SK-N-SH treated with all-trans-retinoic acid at 6 μM for 48 hours (cell line): Measurements from ENCODE around the gene CFAP299.

Source experiments
- ATAC-seq: fragments of 200-7000 bp; cut with Tn5 transposase; 3 replicates; pipeline ENCODE4 v1.9.1; 2020; ENCODE audit warnings: mild to moderate bottlenecking, moderate library complexity
- ARNTL ChIP-seq: fragments of 450-650 bp; formaldehyde crosslinking; IDR thresholded peaks from 2 replicates; pipeline ENCODE4 v1.5.0; 2020; ENCODE audit warnings: low read depth, mild to moderate bottlenecking, moderate library complexity, borderline replicate concordance
- BACH2 ChIP-seq: fragments of 250-450 bp; sonication (Bioruptor Pico); IDR thresholded peaks from 2 replicates; pipeline ENCODE4 v1.9.0; 2021; ENCODE audit warnings: mild to moderate bottlenecking, borderline replicate concordance
- ESRRG ChIP-seq: fragments of 250-450 bp; sonication (Bioruptor Pico); IDR thresholded peaks from 2 replicates; pipeline ENCODE4 v1.6.1; 2021; ENCODE audit warnings: mild to moderate bottlenecking
- GLIS3 ChIP-seq: fragments of 250-450 bp; sonication (Bioruptor Pico); IDR thresholded peaks from 2 replicates; pipeline ENCODE4 v1.5.0; 2020; ENCODE audit warnings: mild to moderate bottlenecking, moderate library complexity
- OSR1 ChIP-seq: fragments of 250-450 bp; sonication (Bioruptor Pico); IDR thresholded peaks from 2 replicates; pipeline ENCODE4 v1.8.0; 2022; ENCODE audit warnings: moderate library complexity, mild to moderate bottlenecking, inconsistent platforms
- PPARA ChIP-seq: fragments of 250-450 bp; sonication (Bioruptor Pico); IDR thresholded peaks from 2 replicates; pipeline ENCODE4 v1.5.0; 2020; ENCODE audit warnings: mild to moderate bottlenecking, borderline replicate concordance
- RARB ChIP-seq: fragments of 250-450 bp; sonication (Bioruptor Pico); IDR thresholded peaks from 2 replicates; pipeline ENCODE4 v1.8.0; 2021; ENCODE audit warnings: mild to moderate bottlenecking, moderate library complexity
- SNAI2 ChIP-seq: fragments of 250-450 bp; sonication (Bioruptor Pico); IDR thresholded peaks from 2 replicates; pipeline ENCODE4 v1.5.0; 2020; ENCODE audit warnings: mild to moderate bottlenecking, moderate library complexity
- TCF4 ChIP-seq: fragments of 250-450 bp; sonication (Bioruptor Pico); IDR thresholded peaks from 2 replicates; pipeline ENCODE4 v1.8.0; 2021; ENCODE audit warnings: mild to moderate bottlenecking, moderate library complexity, borderline replicate concordance
- TOX ChIP-seq: fragments of 250-450 bp; sonication (Bioruptor Pico); IDR thresholded peaks from 2 replicates; pipeline ENCODE4 v1.8.0; 2021; ENCODE audit warnings: mild to moderate bottlenecking, moderate library complexity, borderline replicate concordance
- ZC3H10 ChIP-seq: fragments of 250-450 bp; sonication (Bioruptor Pico); IDR thresholded peaks from 2 replicates; pipeline ENCODE4 v1.5.1; 2021; ENCODE audit warnings: mild to moderate bottlenecking, moderate library complexity
- ZFP3 ChIP-seq: fragments of 250-450 bp; sonication (Bioruptor Pico); IDR thresholded peaks from 2 replicates; pipeline ENCODE4 v1.5.0; 2020; ENCODE audit warnings: mild to moderate bottlenecking, moderate library complexity
- ZFP30 ChIP-seq: fragments of 450-650 bp; formaldehyde crosslinking; IDR thresholded peaks from 2 replicates; pipeline ENCODE4 v1.5.0; 2022; ENCODE audit warnings: mild to moderate bottlenecking, moderate library complexity
- ZNF565 ChIP-seq: fragments of 450-650 bp; formaldehyde crosslinking; conservative IDR thresholded peaks from 2 replicates; pipeline ENCODE4 v1.5.0; 2020; ENCODE audit warnings: low read depth, mild to moderate bottlenecking, moderate library complexity
- ZNF70 ChIP-seq: fragments of 450-650 bp; formaldehyde crosslinking; IDR thresholded peaks from 2 replicates; pipeline ENCODE4 v1.5.0; 2020; ENCODE audit warnings: mild to moderate bottlenecking, moderate library complexity
- ZNF8 ChIP-seq: fragments of 450-650 bp; formaldehyde crosslinking; IDR thresholded peaks from 2 replicates; pipeline ENCODE4 v1.5.0; 2020; ENCODE audit warnings: mild to moderate bottlenecking, moderate library complexity
- TF ChIP-seq, protein P1 (sequence below): fragments of 250-450 bp; sonication (Bioruptor Pico); IDR thresholded peaks from 2 replicates; pipeline ENCODE4 v1.8.0; 2021; ENCODE audit warnings: low read depth, mild to moderate bottlenecking, moderate library complexity, borderline replicate concordance
- TF ChIP-seq, protein P2 (sequence below): fragments of 250-450 bp; sonication (Bioruptor Pico); IDR thresholded peaks from 2 replicates; pipeline ENCODE4 v1.5.0; 2020; ENCODE audit warnings: mild to moderate bottlenecking, moderate library complexity
- TF ChIP-seq, protein P3 (sequence below): fragments of 250-450 bp; sonication (Bioruptor Pico); IDR thresholded peaks from 2 replicates; pipeline ENCODE4 v1.8.0; 2020; ENCODE audit warnings: mild to moderate bottlenecking, moderate library complexity, borderline replicate concordance
- TF ChIP-seq, protein P4 (sequence below): fragments of 250-450 bp; sonication (Bioruptor Pico); IDR thresholded peaks from 2 replicates; pipeline ENCODE4 v1.5.1; 2020; ENCODE audit warnings: low read depth, mild to moderate bottlenecking, moderate library complexity
- TF ChIP-seq, protein P5 (sequence below): fragments of 250-450 bp; sonication (Bioruptor Pico); IDR thresholded peaks from 2 replicates; pipeline ENCODE4 v1.5.1; 2021; ENCODE audit warnings: mild to moderate bottlenecking, moderate library complexity

Gene CFAP299

DNA sequence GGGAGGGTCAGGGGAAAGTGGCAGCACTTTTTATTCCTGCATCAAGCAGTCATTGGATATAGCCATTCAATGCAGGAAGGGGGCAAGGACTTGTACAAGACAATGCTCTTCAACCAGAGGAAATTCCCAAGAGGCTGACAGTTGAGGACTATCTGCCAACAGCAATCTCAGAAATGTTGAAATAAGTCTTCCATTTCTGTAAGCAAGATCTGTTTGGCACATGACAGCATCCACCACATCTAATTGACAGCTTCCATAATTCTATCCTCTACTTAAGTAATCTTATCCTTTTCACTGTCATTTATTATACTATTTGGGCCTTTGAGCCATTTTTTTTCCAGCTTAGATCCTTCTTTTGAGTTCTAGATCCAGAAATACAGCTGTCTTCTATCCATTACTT is 110.7 kb downstream of the CFAP299 start:
- ATAC-seq = no peak
- TF ChIP-seq ZNF565 (CRISPR knock-in tag) = no peak
- TF ChIP-seq BACH2 (CRISPR knock-in tag) = no peak
- TF ChIP-seq RARB = no peak
- TF ChIP-seq, protein P1, sequence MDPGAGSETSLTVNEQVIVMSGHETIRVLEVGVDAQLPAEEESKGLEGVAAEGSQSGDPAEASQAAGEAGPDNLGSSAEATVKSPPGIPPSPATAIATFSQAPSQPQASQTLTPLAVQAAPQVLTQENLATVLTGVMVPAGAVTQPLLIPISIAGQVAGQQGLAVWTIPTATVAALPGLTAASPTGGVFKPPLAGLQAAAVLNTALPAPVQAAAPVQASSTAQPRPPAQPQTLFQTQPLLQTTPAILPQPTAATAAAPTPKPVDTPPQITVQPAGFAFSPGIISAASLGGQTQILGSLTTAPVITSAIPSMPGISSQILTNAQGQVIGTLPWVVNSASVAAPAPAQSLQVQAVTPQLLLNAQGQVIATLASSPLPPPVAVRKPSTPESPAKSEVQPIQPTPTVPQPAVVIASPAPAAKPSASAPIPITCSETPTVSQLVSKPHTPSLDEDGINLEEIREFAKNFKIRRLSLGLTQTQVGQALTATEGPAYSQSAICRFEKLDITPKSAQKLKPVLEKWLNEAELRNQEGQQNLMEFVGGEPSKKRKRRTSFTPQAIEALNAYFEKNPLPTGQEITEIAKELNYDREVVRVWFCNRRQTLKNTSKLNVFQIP (CRISPR knock-in tag) = no peak
- no peak for TF ChIP-seq TCF4

DNA sequence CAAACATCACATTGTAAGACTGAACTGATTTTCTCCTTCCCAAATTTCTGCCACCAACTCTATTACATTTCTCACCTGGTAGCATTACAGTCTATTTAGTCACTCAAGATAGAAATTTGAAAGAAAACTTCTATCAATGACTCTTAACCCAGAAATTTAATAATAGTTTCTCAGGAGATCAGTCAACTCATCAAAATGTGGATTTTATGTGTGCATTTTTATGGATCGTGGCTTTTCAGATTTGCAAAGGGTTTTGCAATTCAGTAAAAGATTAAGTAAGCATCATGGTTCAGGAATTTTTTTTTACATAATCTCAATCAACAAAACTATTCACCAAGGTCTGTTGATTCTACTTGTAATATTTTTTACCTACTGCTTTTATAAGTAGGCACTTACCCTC is 111.1 kb downstream of the CFAP299 start:
- ATAC-seq = no peak
- TF ChIP-seq, protein P2, sequence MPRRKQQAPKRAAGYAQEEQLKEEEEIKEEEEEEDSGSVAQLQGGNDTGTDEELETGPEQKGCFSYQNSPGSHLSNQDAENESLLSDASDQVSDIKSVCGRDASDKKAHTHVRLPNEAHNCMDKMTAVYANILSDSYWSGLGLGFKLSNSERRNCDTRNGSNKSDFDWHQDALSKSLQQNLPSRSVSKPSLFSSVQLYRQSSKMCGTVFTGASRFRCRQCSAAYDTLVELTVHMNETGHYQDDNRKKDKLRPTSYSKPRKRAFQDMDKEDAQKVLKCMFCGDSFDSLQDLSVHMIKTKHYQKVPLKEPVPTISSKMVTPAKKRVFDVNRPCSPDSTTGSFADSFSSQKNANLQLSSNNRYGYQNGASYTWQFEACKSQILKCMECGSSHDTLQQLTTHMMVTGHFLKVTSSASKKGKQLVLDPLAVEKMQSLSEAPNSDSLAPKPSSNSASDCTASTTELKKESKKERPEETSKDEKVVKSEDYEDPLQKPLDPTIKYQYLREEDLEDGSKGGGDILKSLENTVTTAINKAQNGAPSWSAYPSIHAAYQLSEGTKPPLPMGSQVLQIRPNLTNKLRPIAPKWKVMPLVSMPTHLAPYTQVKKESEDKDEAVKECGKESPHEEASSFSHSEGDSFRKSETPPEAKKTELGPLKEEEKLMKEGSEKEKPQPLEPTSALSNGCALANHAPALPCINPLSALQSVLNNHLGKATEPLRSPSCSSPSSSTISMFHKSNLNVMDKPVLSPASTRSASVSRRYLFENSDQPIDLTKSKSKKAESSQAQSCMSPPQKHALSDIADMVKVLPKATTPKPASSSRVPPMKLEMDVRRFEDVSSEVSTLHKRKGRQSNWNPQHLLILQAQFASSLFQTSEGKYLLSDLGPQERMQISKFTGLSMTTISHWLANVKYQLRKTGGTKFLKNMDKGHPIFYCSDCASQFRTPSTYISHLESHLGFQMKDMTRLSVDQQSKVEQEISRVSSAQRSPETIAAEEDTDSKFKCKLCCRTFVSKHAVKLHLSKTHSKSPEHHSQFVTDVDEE (CRISPR knock-in tag) = no peak
- TF ChIP-seq ARNTL (no peak), TOX (CRISPR knock-in tag) (no peak), ZFP3 (no peak), PPARA (CRISPR knock-in tag) (no peak), ZFP30 (CRISPR knock-in tag) (no peak), OSR1 (CRISPR knock-in tag) (no peak), SNAI2 (CRISPR knock-in tag) (no peak), RARB (no peak), ZC3H10 (CRISPR knock-in tag) (no peak), ZNF565 (CRISPR knock-in tag) (no peak), ESRRG (CRISPR knock-in tag) (no peak), ZNF8 (CRISPR knock-in tag) (no peak)
- TF ChIP-seq, protein P1 (CRISPR knock-in tag) = no peak
- TF ChIP-seq, protein P3, sequence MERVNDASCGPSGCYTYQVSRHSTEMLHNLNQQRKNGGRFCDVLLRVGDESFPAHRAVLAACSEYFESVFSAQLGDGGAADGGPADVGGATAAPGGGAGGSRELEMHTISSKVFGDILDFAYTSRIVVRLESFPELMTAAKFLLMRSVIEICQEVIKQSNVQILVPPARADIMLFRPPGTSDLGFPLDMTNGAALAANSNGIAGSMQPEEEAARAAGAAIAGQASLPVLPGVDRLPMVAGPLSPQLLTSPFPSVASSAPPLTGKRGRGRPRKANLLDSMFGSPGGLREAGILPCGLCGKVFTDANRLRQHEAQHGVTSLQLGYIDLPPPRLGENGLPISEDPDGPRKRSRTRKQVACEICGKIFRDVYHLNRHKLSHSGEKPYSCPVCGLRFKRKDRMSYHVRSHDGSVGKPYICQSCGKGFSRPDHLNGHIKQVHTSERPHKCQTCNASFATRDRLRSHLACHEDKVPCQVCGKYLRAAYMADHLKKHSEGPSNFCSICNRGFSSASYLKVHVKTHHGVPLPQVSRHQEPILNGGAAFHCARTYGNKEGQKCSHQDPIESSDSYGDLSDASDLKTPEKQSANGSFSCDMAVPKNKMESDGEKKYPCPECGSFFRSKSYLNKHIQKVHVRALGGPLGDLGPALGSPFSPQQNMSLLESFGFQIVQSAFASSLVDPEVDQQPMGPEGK (CRISPR knock-in tag) = no peak
- TF ChIP-seq, protein P4, sequence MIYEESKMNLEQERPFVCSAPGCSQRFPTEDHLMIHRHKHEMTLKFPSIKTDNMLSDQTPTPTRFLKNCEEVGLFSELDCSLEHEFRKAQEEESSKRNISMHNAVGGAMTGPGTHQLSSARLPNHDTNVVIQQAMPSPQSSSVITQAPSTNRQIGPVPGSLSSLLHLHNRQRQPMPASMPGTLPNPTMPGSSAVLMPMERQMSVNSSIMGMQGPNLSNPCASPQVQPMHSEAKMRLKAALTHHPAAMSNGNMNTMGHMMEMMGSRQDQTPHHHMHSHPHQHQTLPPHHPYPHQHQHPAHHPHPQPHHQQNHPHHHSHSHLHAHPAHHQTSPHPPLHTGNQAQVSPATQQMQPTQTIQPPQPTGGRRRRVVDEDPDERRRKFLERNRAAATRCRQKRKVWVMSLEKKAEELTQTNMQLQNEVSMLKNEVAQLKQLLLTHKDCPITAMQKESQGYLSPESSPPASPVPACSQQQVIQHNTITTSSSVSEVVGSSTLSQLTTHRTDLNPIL = no peak
- TF ChIP-seq, protein P5, sequence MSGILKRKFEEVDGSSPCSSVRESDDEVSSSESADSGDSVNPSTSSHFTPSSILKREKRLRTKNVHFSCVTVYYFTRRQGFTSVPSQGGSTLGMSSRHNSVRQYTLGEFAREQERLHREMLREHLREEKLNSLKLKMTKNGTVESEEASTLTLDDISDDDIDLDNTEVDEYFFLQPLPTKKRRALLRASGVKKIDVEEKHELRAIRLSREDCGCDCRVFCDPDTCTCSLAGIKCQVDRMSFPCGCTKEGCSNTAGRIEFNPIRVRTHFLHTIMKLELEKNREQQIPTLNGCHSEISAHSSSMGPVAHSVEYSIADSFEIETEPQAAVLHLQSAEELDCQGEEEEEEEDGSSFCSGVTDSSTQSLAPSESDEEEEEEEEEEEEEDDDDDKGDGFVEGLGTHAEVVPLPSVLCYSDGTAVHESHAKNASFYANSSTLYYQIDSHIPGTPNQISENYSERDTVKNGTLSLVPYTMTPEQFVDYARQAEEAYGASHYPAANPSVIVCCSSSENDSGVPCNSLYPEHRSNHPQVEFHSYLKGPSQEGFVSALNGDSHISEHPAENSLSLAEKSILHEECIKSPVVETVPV (CRISPR knock-in tag) = no peak

DNA sequence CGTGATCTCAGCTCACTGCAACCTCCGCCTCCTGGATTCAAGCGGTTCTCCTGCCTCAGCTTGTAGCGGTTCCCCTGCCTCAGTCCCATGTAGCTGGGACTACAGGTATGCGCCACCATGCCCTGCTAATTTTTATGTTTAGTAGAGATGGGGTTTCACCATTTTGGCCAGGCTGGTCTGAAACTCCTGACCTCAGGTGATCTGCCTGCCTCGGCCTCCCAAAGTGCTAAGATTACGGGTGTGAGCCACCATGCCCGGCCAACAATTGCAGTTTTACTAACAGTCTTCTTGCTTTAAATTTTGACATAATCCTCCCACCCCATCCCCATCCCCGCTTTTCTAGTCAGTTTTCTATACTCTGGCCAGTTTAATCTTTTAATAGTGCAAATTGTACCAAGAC is 112.0 kb downstream of the CFAP299 start:
- TF ChIP-seq, protein P3 (CRISPR knock-in tag) = no peak
- no peak for TF ChIP-seq ZNF565 (CRISPR knock-in tag)
- TF ChIP-seq GLIS3 (CRISPR knock-in tag) = no peak
- TF ChIP-seq ZNF70 (CRISPR knock-in tag) = no peak
- no peak for TF ChIP-seq ZFP3
- ATAC-seq = no peak
